CD4-positive, alpha-beta T cell treated with Interleukin-21 for 1 hour (primary cell): ENCODE data around the gene TEX35.
"Not testable (repeated sequence)": the region's sequence is repeated elsewhere in the genome, so short reads cannot be mapped to it uniquely, and the experiment has no call there.

Source experiments
- DNase-seq: peaks from one replicate; pipeline ENCODE4 v3.0.0-alpha.2; 2020

TEX35 gene

DNA sequence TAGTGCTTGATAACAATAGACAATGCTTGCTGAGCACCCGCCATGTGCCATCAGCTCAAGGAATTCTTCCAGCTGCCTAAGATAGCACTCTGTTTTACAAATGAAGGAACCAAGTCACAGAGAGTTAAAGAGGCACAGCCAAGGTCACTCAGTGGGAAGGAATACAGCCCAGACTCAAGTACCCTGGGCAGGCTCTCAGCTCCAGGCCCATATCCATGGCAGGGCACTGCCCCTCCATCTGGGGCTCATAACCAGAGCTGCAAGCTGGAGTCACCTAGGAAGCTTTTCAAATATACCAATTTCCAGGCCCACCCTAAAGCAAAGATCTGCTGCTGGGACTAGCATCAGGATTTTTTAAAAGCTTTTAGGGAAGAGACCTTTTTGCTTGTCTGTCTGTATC lies 17.8 kb upstream of the TEX35 start:
- DNase-seq: no peak

DNA sequence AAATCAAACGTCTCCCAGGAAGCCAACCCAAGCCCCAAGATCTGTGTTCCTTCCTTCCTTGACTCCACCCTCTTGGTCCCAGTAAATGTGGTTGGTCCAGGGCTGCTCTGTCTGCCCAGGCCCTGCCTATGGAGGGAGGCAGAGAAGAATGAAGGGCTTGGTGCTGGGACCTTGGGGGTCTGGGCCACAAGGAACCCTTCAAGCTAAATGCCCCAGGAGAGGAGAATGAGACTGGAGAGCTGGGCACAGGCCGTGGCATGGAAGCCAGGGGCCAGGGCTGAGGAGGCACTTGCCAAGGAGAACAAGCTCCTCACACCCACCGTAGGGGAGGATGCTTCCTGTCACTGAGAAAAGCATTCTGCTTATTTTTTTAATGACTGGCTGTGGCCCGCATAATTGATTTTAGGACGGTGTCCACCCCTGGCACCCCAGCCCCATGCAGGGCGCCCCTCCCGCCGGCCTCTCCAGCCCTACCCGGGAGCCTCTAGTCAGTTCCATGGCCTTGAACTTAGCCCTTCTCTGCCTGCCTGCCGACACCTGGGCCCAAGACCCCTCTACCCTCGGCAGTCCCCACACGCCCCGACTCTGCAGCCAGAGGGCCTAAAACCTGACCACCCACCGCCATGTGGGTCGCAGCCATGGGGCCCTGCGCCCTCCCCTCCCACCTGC lies 17.0 kb upstream of the TEX35 start:
- no peak for DNase-seq

DNA sequence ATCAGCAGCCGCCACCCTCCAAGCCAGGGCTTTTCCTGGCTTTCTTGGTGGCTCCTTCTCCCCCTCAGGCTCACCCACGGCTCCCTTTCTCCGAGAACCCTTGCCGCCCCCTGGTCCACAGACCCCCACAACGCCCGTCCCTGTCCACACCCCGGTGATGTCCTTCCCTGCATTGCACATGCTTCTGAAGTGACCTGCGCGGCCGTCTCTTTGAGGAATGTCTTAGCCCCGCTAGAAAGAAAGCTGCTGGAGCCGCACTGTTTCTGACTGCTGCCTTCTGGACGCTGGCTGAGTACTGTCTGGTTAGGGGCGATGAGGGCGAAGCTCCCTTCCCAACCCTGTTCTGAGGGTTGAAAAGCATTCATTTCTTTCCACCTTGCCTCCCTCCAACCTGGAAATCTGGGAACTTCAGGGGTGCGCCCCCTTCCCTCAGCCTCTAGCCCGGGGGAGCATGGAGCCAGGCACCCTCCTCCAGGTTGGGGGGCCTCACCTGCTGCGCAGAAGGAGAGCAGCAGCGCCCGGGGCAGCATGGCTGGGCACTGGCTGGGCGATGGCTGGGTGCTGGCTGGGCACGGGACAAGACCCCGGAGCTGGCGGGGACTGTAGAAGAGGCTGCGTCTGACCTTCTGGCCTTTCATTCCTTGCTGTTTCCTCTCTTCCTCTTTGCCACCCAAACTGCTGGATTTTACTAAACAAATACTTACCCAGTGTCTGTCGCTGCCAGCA lies 16.3 kb upstream of the TEX35 start, which contains the start of gene CLEC20A:
TSS of gene CLEC20A (minus strand) at position 555 of the 726 bp plus-strand sequence. CDS start at position 530, 25 bp downstream.
- no peak for DNase-seq

DNA sequence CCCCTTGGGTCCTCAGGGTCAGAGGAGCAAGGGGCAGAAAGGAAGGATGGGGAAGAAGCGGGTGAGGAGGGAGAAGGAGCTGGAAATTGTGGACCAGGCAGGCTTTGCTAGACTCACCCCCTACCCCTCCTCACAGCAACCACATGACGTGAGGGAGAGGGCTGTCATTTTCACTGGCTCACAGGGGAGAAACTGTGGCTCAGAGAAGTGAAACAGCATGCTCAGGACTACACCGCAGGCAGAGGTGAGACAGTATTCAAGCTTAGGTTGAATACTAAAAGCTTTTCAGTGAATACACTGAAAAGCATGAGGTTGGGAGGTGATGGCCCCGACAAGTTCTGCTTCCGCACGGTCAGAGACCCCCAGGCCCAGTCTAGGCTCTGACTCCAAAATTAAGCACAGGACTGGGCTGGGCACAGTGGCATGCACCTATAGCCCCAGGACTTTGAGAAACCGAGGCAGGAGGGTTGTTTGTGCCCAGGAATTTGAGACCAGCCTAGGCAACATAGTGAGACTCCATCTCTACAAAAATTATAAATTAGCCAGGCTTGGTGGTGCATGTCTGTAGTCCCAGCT lies 14.9 kb upstream of the TEX35 start:
- no peak for DNase-seq

DNA sequence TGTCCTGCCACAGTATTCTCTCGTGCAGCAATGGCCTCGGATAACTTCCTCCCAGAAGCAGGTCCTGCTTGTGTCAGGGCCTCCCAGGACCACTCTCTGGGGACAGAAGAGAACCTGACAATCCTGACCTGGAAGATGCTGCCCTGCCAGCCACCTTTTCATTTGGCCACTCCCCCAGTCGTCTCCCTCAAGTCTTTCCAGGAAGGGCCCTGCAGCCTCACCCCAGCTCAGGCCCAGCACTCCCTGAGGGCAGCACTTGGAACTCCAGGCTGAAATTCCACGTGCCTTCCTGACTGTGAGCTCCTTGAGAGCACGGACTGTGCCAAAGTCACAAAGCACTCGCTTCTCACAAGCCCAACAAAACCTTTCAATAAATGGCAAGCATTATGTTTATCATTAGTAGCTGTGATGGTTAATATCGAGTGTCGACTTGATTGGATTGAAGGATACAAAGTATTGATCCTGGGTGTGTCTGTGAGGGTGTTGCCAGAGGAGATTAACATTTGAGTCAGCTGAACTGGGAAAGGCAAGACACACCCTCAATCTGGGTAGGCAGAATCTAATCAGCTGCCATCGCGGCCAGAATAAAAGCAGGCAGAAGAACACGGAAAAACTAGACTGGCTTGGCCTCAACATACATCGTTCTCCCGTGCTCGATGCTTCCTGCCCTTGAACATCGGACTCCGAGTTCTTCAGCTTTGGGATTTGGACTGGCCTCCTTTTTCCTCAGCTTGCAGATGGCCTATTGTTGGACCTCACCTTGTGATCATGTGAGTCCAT lies 13.8 kb upstream of the TEX35 start:
- DNase-seq: no peak

DNA sequence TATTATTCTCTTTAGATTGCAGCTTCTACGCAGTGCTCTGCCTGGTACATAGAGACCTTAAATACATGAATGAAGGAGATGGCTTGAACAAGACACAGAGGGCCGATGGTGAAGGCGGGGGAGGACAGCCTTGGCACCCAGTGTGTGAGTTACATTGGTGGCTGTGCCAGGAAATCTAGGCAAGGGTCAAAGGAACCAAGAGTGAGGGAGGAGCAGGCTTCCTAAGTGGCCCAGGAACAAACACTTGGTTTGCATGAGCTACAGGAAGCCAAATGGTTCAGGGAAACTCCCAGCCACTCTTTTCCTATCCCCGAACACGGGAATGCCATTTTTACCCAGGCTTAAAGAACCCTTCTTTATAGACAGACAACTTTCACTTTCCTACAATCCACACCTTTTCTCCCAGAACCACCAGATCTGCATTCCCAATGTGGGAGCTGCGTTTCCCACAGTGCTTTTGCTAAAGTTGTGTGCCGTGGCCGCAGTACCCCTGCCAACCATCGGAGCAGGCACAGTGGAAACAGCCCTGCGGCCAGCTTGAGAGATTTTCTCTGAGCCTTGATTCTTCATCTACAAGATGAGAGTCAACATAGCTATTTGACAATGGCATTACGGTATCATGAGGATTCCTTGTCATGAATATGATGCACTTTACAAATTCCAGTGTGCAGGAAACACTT lies 12.7 kb upstream of the TEX35 start:
- no peak for DNase-seq

DNA sequence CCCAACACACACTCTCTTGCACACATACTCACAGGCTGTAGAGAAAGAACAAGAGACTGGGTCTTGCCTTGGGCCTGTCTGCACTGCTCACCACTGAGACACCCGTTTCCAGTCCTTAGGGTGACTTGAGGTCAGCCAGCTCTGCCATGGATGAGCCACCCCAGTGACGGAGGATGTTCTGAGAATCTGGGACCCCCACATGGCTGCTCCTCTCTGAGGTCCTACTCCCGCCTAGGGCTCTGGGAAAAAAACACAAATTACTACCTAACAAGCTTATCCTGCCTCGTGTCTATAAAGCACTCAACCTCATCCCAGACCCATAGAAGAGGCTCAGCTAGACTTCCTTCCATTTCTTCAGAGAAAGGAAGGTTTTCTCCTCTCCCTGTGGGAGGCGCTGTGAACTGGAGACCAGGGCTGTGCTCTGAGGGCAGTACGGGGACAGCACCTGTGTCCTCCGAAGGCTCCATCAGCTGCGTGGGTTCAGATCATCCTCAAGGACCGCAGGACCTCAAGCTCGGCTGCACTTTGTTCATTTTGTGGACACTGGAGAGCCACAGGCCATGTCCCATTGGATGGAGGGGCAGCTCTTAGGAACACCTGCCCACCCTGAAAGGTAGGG lies 11.9 kb upstream of the TEX35 start:
- DNase-seq: no peak

DNA sequence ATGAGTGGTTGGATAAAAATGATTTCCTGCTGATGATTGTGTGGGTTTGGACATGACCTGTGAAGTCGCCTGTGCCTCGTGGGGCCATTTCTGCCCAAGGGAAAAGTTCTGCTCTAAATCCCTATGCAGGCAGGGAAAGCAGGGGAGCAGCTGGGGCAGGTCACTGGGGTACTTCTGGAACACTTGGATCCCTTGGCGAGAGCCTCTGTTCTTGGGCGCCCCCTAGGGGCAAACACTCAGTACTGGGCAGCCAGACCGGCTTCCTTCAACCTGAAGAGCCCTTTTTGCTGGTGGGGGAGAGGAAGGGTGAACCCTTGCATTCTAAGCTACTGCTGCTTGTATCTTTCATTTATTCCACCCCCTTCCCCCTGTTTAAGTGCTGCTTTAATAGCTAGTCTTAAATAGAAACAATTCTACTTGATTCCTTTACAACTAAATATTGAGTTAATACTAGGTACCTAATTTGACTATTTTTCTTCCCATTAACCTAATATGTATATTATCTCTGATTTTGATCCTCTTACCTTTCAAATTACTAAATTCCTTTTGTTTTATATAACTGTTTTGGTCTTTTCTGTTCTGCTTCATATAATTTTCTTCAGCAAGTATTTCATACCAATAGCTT lies 11.1 kb upstream of the TEX35 start:
- DNase-seq: peak; percentile 30

DNA sequence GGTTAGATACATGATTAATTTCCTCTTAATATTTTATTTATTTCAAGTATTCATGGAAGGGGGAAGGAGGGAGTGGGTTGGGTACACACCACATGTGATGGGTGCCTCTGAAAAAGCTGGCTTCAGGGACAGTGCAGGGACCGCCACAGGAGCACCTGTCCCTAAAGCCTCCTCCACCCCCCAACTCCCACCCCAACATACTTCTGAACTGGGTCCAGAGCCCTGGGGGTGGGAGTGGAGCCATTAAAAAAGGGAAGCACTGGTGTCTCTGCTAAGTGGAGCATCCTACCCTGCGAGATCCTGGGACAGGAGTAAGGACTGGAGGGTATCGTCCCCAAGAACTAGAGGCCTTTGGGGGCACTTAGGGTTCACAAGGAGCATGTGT lies 10.6 kb upstream of the TEX35 start:
- no peak for DNase-seq

DNA sequence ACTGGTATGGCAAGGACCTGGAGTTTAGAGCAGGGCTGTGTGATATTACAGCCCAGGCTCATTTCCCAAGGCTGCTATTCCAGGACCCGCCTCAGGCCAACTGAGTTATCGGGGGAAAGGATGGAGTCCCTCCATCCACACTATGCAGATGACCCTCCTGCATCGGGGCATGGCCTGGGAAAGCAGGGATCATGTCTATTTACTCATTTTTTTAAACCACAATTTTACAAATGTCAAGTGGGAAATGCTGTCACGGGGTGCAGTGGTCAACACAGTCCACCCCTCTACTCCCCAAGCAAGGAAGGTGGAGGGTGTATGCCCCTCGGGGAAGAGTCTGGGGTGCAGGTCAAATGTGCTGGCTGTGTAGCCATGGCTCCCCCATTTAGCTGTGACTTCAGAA lies 10.1 kb upstream of the TEX35 start:
- no peak for DNase-seq

DNA sequence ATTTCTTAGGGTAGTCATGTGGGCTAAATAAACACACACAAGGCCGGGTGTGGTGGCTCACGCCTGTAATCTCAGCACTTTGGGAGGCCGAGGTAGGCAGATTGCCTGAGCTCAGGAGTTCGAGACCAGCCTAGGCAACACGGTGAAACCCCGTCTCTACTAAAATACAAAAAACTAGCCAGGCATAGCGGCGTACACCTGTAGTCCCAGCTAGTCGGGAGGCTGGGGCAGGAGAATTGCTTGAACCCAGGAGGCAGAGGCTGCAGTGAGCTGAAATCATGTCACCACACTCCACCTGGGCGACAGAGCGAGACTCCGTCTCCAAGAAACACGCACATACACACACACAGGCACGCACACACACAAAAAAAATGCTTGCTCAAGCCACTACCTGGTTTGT lies 9.6 kb upstream of the TEX35 start:
- not testable (repeated sequence) for DNase-seq

DNA sequence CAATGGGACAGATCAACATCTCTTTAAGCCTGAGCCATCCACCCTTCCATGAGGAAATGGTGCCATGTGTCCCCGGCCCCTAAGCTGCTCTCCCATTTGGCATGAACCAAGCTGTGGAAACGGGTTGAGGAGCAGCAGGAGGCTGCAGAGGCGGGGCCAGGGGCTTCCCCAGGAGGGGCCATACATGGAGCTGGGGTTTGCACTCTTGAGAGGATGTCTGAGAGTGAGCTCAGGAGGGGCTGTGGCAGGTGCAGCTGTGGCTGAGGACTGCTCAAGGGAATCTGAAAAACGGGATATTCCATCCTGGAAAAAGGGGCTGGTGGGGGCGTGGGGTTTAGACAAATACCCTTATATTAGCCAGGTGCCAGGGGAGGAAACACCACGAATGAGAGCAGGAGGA lies 9.1 kb upstream of the TEX35 start:
- DNase-seq: no peak

DNA sequence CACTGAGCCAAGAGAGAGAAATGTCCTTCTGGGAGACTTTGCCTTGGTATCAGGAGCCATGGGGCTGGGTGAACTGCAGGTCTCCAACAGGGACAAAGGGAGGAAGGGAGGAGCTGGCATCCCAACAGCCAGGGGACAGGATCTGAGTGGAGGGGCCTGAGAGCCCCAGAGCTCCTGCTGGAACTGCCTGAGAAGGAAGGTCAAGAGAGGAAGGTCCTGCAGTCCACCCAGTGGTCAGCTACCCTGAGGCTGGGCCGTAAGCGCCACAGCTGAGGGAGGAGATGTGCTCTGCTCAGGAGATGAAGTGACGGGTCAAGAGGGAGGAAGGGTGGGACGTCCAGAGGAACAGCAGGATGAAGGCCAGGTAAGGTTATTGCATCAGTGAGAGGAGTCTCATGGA lies 8.6 kb upstream of the TEX35 start:
- no peak for DNase-seq

DNA sequence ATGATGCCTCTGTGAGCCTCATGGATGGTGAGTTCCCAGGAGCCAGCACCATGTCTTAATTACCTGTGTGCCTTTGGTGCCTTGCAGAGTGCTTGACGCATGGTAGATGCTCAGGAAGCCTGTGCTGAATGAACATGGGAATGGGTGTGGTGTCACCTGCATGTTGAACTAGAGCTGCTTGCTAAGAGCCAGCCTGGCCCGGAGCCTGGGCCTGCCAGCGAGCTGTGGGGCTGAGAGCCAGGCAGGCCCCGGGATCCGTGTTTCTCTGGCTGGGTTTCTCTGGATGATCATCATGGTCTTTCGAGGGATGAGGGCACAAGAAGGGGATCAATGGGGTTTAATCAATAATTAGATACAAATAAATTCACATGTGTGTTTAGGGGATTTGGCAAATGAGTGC lies 6.7 kb upstream of the TEX35 start:
- no peak for DNase-seq

DNA sequence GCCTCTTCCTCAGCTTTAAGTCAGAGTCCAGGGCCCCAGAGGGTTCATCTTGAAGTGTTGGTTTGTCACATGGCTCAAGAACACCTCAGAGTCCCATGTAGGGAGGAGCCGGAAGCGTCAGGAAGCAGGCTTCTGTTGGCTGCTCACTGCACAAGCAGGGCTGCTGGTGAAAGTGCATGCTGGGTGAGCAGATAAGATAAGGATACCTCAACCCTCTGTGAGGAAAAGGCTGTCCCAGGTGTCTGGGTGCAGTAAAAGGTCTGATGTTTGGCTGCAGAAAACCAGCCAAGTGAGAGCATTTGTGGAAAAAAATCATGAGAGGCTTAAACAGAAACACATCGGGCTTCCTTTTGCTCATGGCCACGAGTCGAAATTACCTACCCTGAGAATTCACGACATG lies 6.2 kb upstream of the TEX35 start:
- DNase-seq: no peak

DNA sequence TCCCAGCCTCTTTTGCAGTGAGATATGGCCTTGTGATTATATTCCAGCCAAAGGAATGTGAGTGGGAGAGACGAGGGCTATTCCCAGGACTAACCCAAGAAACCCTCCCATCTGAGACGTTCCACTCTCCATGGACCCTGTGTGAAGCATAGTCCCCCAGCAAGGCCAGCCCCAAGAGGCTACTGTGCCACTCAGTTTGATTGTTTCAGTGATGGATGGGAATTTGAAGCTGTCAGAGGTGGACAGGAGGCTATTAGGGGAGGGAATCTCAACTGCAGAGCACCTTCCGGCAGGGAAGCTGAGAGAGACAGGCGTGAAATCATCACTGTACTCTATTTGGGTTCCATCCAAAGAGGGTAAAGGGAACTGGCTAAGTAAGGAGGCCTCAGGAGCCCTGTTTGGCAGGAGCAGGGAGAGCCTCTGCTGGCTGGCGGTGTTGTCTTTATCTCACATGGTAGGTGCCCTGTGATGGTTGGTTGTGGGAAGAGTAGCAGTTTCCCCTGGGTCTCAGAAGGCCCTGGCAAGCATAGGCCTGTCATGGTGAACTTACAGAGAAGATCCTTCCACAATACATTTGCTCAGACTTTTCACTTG lies 3.4 kb upstream of the TEX35 start:
- no peak for DNase-seq

DNA sequence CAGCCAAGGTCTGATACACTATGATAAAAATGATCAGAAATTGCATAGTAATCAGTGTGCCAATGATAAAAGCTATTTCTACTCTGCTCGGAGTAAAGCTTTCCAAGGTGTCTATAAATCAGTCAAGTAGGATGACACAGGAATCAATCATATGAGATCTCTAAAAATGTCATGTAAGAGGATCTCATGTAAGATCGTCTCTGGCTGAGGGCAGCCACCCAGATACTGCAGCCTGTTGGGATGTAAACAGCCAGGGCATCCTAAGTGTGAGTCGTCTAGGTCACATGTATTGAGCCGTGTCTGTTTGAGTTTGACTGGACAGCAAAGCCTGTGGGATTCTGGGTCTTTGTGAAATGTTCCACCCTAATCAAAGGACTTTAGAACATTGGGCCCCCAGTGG lies 2.8 kb upstream of the TEX35 start:
- DNase-seq: no peak

DNA sequence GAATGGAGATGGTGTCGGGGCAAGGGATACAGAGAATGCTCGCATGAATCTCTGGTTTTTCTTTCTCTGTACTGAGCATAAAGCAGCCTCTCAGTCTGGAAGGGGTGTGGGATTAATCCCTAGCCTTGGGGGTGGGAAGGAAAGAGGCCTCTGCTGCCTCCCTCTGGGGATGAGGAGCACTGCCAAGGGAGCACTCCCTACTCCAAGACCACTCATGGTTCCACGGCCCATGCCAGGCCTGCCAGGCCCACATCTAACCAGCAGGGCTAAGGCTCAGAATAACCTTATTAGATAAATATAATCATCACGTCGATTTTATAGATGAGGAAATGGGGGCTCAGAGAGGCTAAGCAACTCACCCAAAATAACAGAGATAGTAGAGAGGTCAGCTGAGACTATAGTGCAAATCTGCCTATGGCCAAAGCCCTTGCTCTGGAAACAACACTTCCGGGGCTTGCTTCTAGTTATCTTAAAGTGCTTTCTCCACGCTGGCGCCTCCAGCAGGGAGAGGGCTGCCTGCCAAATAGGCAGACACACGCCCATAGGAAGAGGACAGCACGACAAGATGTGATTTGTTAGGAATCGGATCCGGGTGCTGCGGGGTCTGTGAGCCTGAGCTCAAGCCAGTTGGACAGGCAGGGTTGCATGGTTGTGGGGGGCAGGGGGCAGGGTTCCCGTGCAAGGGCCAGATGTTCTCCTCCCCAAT lies 522 bp downstream of the TEX35 start:
- DNase-seq: no peak

DNA sequence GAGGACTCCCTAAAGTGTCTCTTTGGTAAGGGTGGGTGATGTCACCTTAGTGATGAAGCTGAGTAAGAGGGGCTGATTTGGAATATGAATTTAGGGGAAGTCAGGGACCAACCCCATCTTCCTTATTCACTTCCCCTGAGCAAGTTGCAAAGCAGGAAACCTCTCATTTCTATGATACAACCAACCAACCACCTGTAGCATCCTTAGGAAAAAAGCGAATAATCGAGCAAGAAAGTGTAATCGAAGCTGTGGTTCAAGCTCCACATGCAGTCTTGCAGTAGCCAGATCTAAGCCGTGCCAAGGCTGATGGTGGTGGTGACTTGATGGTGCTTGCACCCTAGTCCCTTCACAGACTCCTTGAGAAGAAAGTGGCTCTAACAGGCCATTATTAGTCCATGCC lies 3.2 kb downstream of the TEX35 start:
- no peak for DNase-seq

DNA sequence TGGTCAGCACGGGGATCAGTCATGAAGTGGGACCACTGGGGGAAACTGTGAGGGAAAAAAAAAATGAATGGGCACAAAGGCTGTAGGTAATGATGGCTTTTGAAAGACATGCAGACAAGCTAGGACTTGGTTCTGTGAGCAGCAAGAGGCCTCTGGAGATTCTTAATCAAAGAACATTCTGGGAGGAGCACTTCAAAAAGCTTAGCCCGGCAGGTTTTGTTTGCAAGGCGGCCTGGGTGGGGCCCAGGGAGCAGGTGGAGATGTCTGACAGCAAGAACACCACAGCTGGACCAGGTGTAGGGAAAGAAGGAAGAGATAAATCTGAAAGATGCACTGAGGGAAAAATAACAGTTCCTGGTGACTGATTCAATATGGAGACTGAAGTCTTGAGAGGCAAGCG lies 6.0 kb downstream of the TEX35 start:
- no peak for DNase-seq

DNA sequence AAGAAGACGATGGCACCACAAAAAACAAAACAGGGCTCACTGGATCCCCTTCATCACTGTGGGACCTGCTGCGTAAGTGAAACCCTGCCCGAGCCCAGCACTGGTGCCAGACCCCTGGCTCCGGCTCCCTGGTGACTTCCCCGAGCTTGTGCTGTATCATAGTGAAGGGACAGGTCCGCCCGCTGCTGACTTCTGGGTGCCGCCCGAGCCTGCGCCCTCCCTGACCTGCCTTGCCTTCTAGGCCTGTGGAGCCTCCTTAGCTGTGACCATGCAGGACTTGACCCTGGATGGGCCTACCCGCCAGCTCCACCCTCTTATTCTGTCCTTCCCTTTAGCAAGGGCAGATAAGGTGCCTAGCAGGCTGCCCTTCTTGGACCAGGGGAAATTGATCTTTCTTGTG lies 7.9 kb downstream of the TEX35 start:
- no peak for DNase-seq
